ENCODE measurements around the gene APLN.

APLN gene

GRCh38 chrX:129689796-129690195 is 35.0 kb upstream of the APLN start:
- no peak for DNase-seq (ENCODE audit: low read depth in 1 of 2, low spot score in 1 of 2)
- TF ChIP-seq CTCF (IDR thresholded peaks at IDR 0.05; ENCODE audit: insufficient read depth, low read length) (no peak), POLR2AphosphoS5 (IDR thresholded peaks at IDR 0.05; ENCODE audit: low read depth) (no peak), GABPA (IDR thresholded peaks at IDR 0.05; ENCODE audit: low read depth) (no peak), SPI1 (IDR thresholded peaks at IDR 0.05; ENCODE audit: borderline replicate concordance, low read depth) (no peak), REST (IDR thresholded peaks at IDR 0.05; ENCODE audit: insufficient replicate concordance, low read depth) (no peak)
- Histone ChIP-seq H3K4me3 (replicated peaks; ENCODE audit: insufficient read depth, low read length) (no peak overlapping the region), H3K27me3 (ENCODE audit: insufficient read depth, poor library complexity, severe bottlenecking) (no peaks in the 10 kb centered on the region), H3K27ac (replicated peaks) (no peak overlapping the region)

GRCh38 chrX:129688097-129688496 is 33.3 kb upstream of the APLN start:
- no peak for TF ChIP-seq SPI1 (IDR thresholded peaks at IDR 0.05; ENCODE audit: borderline replicate concordance, low read depth)
- no peak for TF ChIP-seq POLR2AphosphoS5 (IDR thresholded peaks at IDR 0.05; ENCODE audit: low read depth)
- no peak for TF ChIP-seq CTCF (IDR thresholded peaks at IDR 0.05; ENCODE audit: insufficient read depth, low read length)
- TF ChIP-seq REST (IDR thresholded peaks at IDR 0.05; ENCODE audit: insufficient replicate concordance, low read depth): no peak
- TF ChIP-seq GABPA (IDR thresholded peaks at IDR 0.05; ENCODE audit: low read depth): no peak
- no peak for DNase-seq (ENCODE audit: low read depth in 1 of 2, low spot score in 1 of 2)
- Histone ChIP-seq H3K27ac (replicated peaks) (no peak overlapping the region), H3K27me3 (ENCODE audit: insufficient read depth, poor library complexity, severe bottlenecking) (no peaks in the 10 kb centered on the region), H3K4me3 (replicated peaks; ENCODE audit: insufficient read depth, low read length) (no peak overlapping the region)

GRCh38 chrX:129686422-129686948 is 31.7 kb upstream of the APLN start:
- Histone ChIP-seq H3K4me3 (replicated peaks; ENCODE audit: insufficient read depth, low read length) (no peak overlapping the region), H3K27me3 (ENCODE audit: insufficient read depth, poor library complexity, severe bottlenecking) (no peaks in the 10 kb centered on the region), H3K27ac (replicated peaks) (no peak overlapping the region)
- TF ChIP-seq GABPA (IDR thresholded peaks at IDR 0.05; ENCODE audit: low read depth): no peak
- no peak for TF ChIP-seq SPI1 (IDR thresholded peaks at IDR 0.05; ENCODE audit: borderline replicate concordance, low read depth)
- DNase-seq (ENCODE audit: low read depth in 1 of 2, low spot score in 1 of 2): no peak

GRCh38 chrX:129682979-129683378 is 28.2 kb upstream of the APLN start:
- Histone ChIP-seq H3K4me3 (replicated peaks; ENCODE audit: insufficient read depth, low read length) (no peak overlapping the region), H3K27ac (replicated peaks) (no peak overlapping the region), H3K27me3 (ENCODE audit: insufficient read depth, poor library complexity, severe bottlenecking) (no peaks in the 10 kb centered on the region)
- no peak for TF ChIP-seq SPI1 (IDR thresholded peaks at IDR 0.05; ENCODE audit: borderline replicate concordance, low read depth)
- no peak for DNase-seq (ENCODE audit: low read depth in 1 of 2, low spot score in 1 of 2)

GRCh38 chrX:129679901-129680300 is 25.1 kb upstream of the APLN start:
- TF ChIP-seq CTCF (IDR thresholded peaks at IDR 0.05; ENCODE audit: insufficient read depth, low read length) (no peak), REST (IDR thresholded peaks at IDR 0.05; ENCODE audit: insufficient replicate concordance, low read depth) (no peak), POLR2AphosphoS5 (IDR thresholded peaks at IDR 0.05; ENCODE audit: low read depth) (no peak), SPI1 (IDR thresholded peaks at IDR 0.05; ENCODE audit: borderline replicate concordance, low read depth) (no peak), GABPA (IDR thresholded peaks at IDR 0.05; ENCODE audit: low read depth) (no peak)
- DNase-seq (ENCODE audit: low read depth in 1 of 2, low spot score in 1 of 2): no peak
- Histone ChIP-seq H3K27me3 (ENCODE audit: insufficient read depth, poor library complexity, severe bottlenecking) (no peaks in the 10 kb centered on the region), H3K27ac (replicated peaks) (no peak overlapping the region), H3K4me3 (replicated peaks; ENCODE audit: insufficient read depth, low read length) (no peak overlapping the region)
